K562 (cell line): ENCODE results near the gene CACNA2D4. TPM values are rescaled to one million over a fixed set of nuclear protein-coding genes. Genes with fewer than 3 reads are reported as not detected.
A peak's percentile ranks its signal among the peaks of the same experiment; 100 is the strongest.

ENCODE experiments used
- ATAC-seq: fragments of 200-7000 bp; cut with Tn5 transposase; 3 replicates; pipeline ENCODE4 v1.9.1; 2020; ENCODE audit warnings: moderate library complexity
- BruUV-seq: library from RNA; stranded (reverse); fragments of 400-500 nt; replicated peaks from 2 replicates; lab custom pipeline; 2021; lab: Mats Ljungman, UMichigan
- CTCF ChIA-PET: fragments of 300-600 bp; formaldehyde crosslinking; extraction: SDS; loops from one replicate; lab custom pipeline; 2021; ENCODE audit warnings: low intra/inter-chr PET ratio; lab: Yijun Ruan, JAX
- POLR2A ChIA-PET: fragments of 300-600, 350-650 bp; sonication (Branson Sonifier 250); formaldehyde crosslinking; extraction: SDS; loops from one replicate; lab custom pipeline; 2021; ENCODE audit warnings: antibody characterized with exemption, inconsistent platforms; lab: Yijun Ruan, JAX
- DNase-seq, 4 experiments: peaks; one replicate each; pipeline versions ENCODE4 v3.0.0 to v3.0.0-alpha.2; 2011 to 2018; ENCODE audit warnings: low spot score in 3 of 4, mixed read lengths in 3 of 4; ENCODE audit errors: extremely low read depth in 1 of 4
- FAIRE-seq: peaks from 2 replicates; lab custom pipeline; 2011; peaks lifted over from hg19 to GRCh38; lab: Jason Lieb, UNC
- H2AFZ ChIP-seq: 2 replicates; pipeline ENCODE4 v1.6.0; 2011; ENCODE audit warnings: low read depth, low read length, control low read depth, inconsistent platforms
- H3K27ac ChIP-seq: fragments of 200-600 bp; 3 replicates; pipeline ENCODE4 v1.8.0; 2011; ENCODE audit warnings: low read depth, mild to moderate bottlenecking, control low read depth, inconsistent platforms, low read length, moderate library complexity, mixed read lengths; ENCODE audit errors: extremely low read depth
- H3K27me3 ChIP-seq, 2 experiments: fragments of 300-600 bp in 1 of 2; 2 replicates in 1 of 2; 3 replicates in 1 of 2; pipeline versions ENCODE4 v1.6.0 to v1.8.0; 2011; ENCODE audit warnings: inconsistent platforms in 2 of 2, low read length in 2 of 2, mild to moderate bottlenecking in 1 of 2, mixed read lengths in 1 of 2, moderate library complexity in 1 of 2; ENCODE audit not compliant: control insufficient read depth in 2 of 2, insufficient read depth in 2 of 2
- H3K36me3 ChIP-seq: fragments of 300-600 bp; 3 replicates; pipeline ENCODE4 v1.8.0; 2011; ENCODE audit warnings: mild to moderate bottlenecking, low read length, inconsistent platforms; ENCODE audit not compliant: control insufficient read depth, insufficient read depth
- H3K4me1 ChIP-seq, 2 experiments: fragments of 200-600 bp in 1 of 2; replicated peaks in 1 of 2; 2 replicates in 1 of 2; 3 replicates in 1 of 2; pipeline versions ENCODE4 v1.5.1 to v1.8.0; 2011; ENCODE audit warnings: inconsistent platforms in 2 of 2, low read length in 2 of 2, mild to moderate bottlenecking in 1 of 2, mixed read lengths in 1 of 2, moderate library complexity in 1 of 2; ENCODE audit not compliant: control insufficient read depth in 2 of 2, insufficient read depth in 2 of 2
- H3K4me2 ChIP-seq: 2 replicates; pipeline ENCODE4 v1.6.1; 2011; ENCODE audit warnings: low read length, control low read depth, inconsistent platforms, mixed read lengths; ENCODE audit not compliant: insufficient read depth
- H3K4me3 ChIP-seq: fragments of 200-600 bp; sonication (generic), shearing (Covaris generic); 2 replicates; pipeline ENCODE4 v1.5.1; 2016; ENCODE audit warnings: control low read depth, inconsistent platforms
- H3K79me2 ChIP-seq: fragments of 200-600 bp; 3 replicates; pipeline ENCODE4 v1.8.0; 2011; ENCODE audit warnings: low read length, inconsistent platforms; ENCODE audit not compliant: control insufficient read depth, insufficient read depth
- H3K9ac ChIP-seq, 2 experiments: 2 replicates each; pipeline versions ENCODE4 v1.6.0 to v1.6.1; 2011; ENCODE audit warnings: low read depth in 2 of 2, low read length in 2 of 2, control low read depth in 1 of 2, inconsistent platforms in 1 of 2, mild to moderate bottlenecking in 1 of 2, mixed read lengths in 1 of 2; ENCODE audit not compliant: insufficient read depth in 1 of 2
- H3K9me1 ChIP-seq: one replicate; pipeline ENCODE4 v1.6.0; 2011; ENCODE audit warnings: inconsistent platforms, mild to moderate bottlenecking, low read length, moderate library complexity; ENCODE audit not compliant: control insufficient read depth, insufficient read depth
- H3K9me3 ChIP-seq: replicated peaks from 2 replicates; pipeline ENCODE4 v1.5.1; 2011; ENCODE audit warnings: low read depth, low read length, inconsistent platforms; ENCODE audit not compliant: control insufficient read depth, insufficient read depth
- H4K20me1 ChIP-seq: replicated peaks from 2 replicates; pipeline ENCODE4 v1.6.1; 2011; ENCODE audit warnings: low read length, inconsistent platforms, mixed read lengths; ENCODE audit not compliant: control insufficient read depth, insufficient read depth
- CREB3 ChIP-seq: fragments of 450-650 bp; conservative IDR thresholded peaks from 2 replicates; pipeline ENCODE4 v1.6.1; 2016; ENCODE audit warnings: missing genetic modification characterization, low read depth, mild to moderate bottlenecking, missing compliant biosample characterization, moderate library complexity
- CXXC5 ChIP-seq: fragments of 250-450 bp; sonication (Bioruptor Pico); IDR thresholded peaks from 2 replicates; pipeline ENCODE4 v1.8.0; 2022; ENCODE audit warnings: inconsistent platforms, mild to moderate bottlenecking, moderate library complexity
- DMBX1 ChIP-seq: fragments of 250-450 bp; sonication (Bioruptor Pico); IDR thresholded peaks from 2 replicates; pipeline ENCODE4 v1.8.0; 2022; ENCODE audit warnings: inconsistent platforms, mild to moderate bottlenecking, moderate library complexity, borderline replicate concordance
- HDAC1 ChIP-seq, 2 experiments: fragments of 450-650 bp; IDR thresholded peaks; 2 replicates each; pipeline ENCODE4 v1.6.1; 2016 to 2017; ENCODE audit warnings: inconsistent platforms in 1 of 2, mild to moderate bottlenecking in 1 of 2, moderate library complexity in 1 of 2
- HIVEP1 ChIP-seq: fragments of 250-450 bp; sonication (Bioruptor Pico); IDR thresholded peaks from 2 replicates; pipeline ENCODE4 v1.4.0; 2020; ENCODE audit warnings: mild to moderate bottlenecking
- MAX ChIP-seq: sonication (generic); formaldehyde crosslinking; IDR thresholded peaks from 2 replicates; pipeline ENCODE4 v1.9.0; 2022; ENCODE audit warnings: mild to moderate bottlenecking, missing genetic modification reagents
- MYBL2 ChIP-seq, 2 experiments: fragments of 450-650 bp in 1 of 2; sonication (generic) in 1 of 2; formaldehyde crosslinking in 1 of 2; IDR thresholded peaks; 2 replicates each; pipeline versions ENCODE4 v1.6.1 to v1.8.1; 2017 to 2022; ENCODE audit warnings: borderline replicate concordance in 1 of 2, inconsistent platforms in 1 of 2, low read depth in 1 of 2, mild to moderate bottlenecking in 1 of 2, missing genetic modification reagents in 1 of 2, moderate library complexity in 1 of 2
- PHF8 ChIP-seq: fragments of 200-600 bp; sonication (generic); IDR thresholded peaks from 2 replicates; pipeline ENCODE4 v1.6.1; 2012; ENCODE audit warnings: mixed run types, mild to moderate bottlenecking, inconsistent platforms, low read length, moderate library complexity, borderline replicate concordance
- SMARCB1 ChIP-seq: IDR thresholded peaks from 2 replicates; pipeline ENCODE4 v1.6.1; 2011; ENCODE audit warnings: improper control_type of control experiment, low read depth; ENCODE audit not compliant: insufficient read length
- ZNF354B ChIP-seq: fragments of 250-450 bp; sonication (Bioruptor Pico); IDR thresholded peaks from 2 replicates; pipeline ENCODE4 v1.4.0; 2020
- ZNF609 ChIP-seq: sonication (generic); formaldehyde crosslinking; IDR thresholded peaks from 2 replicates; pipeline ENCODE4 v1.8.1; 2023; ENCODE audit warnings: missing genetic modification reagents, mild to moderate bottlenecking, borderline replicate concordance
- WGBS: fragments of 100-300 bp; shearing (Covaris generic); methylation state at CpG from one replicate; pipeline ENCODE4 v1.1.6; 2016; ENCODE audit warnings: low coverage, mixed read lengths; ENCODE audit not compliant: insufficient coverage; ENCODE audit errors: missing lambda C conversion rate; 5-methylcytosine and 5-hydroxymethylcytosine counted together
- in situ Hi-C: fragments of 300-500 bp; cut with MboI; formaldehyde crosslinking; loops from 4 replicates; pipeline ENCODE4 v1.15.0; 2018; ENCODE audit warnings: inconsistent platforms, mixed read lengths
- intact Hi-C: fragments of 100-400 bp; cut with micrococcal nuclease; formaldehyde crosslinking; loops from 2 replicates; pipeline ENCODE4 v1.14.2; 2022
- polyA plus RNA-seq, 8 experiments: library from polyadenylated mRNA; depleted of rRNA in 4 of 8; stranded (reverse) in 5 of 8; unstranded in 3 of 8; fragments of >200 nt; fragmentation: Nextera tagmentation in 2 of 8; fragmentation: Illumina TruSeq in 1 of 8; extraction: Ambion mirVana in 2 of 8; extraction: Trizol in 1 of 8; gene quantifications; 2 replicates each; pipeline versions ENCODE4 v1.2.1 to v1.2.3, GENCODE V29; 2011 to 2014; ENCODE audit warnings: inconsistent platforms in 1 of 8, missing spikeins in 1 of 8
- total RNA-seq, 7 experiments: library from RNA; depleted of rRNA in 6 of 7; stranded (reverse); fragments of >200 nt in 6 of 7; fragmentation: Illumina TruSeq in 2 of 7; extraction: Trizol in 2 of 7; gene quantifications; 2 replicates each; pipeline versions ENCODE4 v1.2.1 to v1.2.3, GENCODE V29; 2011 to 2021; ENCODE audit warnings: low replicate concordance in 1 of 7

CACNA2D4 gene
- total and polyA plus RNA-seq, 9 of the 15 experiments (the other 6 are each of a cell fraction or from before 2014, with no cell fraction given): 0.04 to 0.69 (median 0.40) TPM; not detected in 3

GRCh38 chr12:1870998-1871917 is 47.2 kb downstream of the CACNA2D4 start (continued):
- TF ChIP-seq HDAC1 (IDR thresholded peaks at IDR 0.05) (no peak), SMARCB1 (no peak), CREB3 (tag) (no peak), MAX (CRISPR knock-in tag) (peak; percentile 43; the same call in 1 of the 2 replicates)
- TF ChIP-seq, all 486 proteins: peak for 2

- ATAC-seq (no peak), FAIRE-seq (no peak), DNase-seq (no peak)
- WGBS: 1% methylated on average over 7 of the region's 7 CpGs
- H3K4me2 ChIP-seq: no peak overlapping the region
- no peak overlapping the region for H3K4me3 ChIP-seq
- CTCF ChIA-PET: no interaction called here
- intact Hi-C loops (no loop called here), in situ Hi-C loops (no loop called here)
- H3K9me1 ChIP-seq: no peaks in the 10 kb centered on the region
- no peaks in the 10 kb centered on the region for H3K9me3 ChIP-seq
- POLR2A ChIA-PET: interaction anchor here (0.6 to 1.8 kb wide), 2 partner anchors 9 to 11 kb away, joined by 3 to 5 read pairs; no protein-coding TSS in a partner anchor
- no peak overlapping the region for H3K9ac ChIP-seq
- H3K27ac ChIP-seq: no peak overlapping the region
- H3K4me1 ChIP-seq: no peaks in the 10 kb centered on the region; a peak in 1 of 5 replicates
- no peaks in the 10 kb centered on the region; the same call in 1 of the 2 replicates for H4K20me1 ChIP-seq
- H3K27me3 ChIP-seq: peaks cover 2 to 39% of the 10 kb centered on the region in 2 experiments; a peak in 3 of 5 replicates
- no TSS peak for BruUV-seq
- no peaks in the 10 kb centered on the region for H3K36me3 ChIP-seq
- H2AFZ ChIP-seq: no peak overlapping the region
- no peaks in the 10 kb centered on the region for H3K79me2 ChIP-seq
- TF ChIP-seq DMBX1 (CRISPR knock-in tag) (no peak), ZNF609 (CRISPR knock-in tag) (no peak), MYBL2 (IDR thresholded peaks at IDR 0.05; ENCODE audit: low read depth) (no peak), MYBL2 (CRISPR knock-in tag; IDR thresholded peaks at IDR 0.05; ENCODE audit: borderline replicate concordance) (no peak), PHF8 (no peak), CXXC5 (CRISPR knock-in tag) (no peak), HIVEP1 (CRISPR knock-in tag) (no peak), ZNF354B (no peak)
These were observed 48.4 kb downstream of the CACNA2D4 start for GRCh38 chr12:1870086-1870485.
